Ovary (tissue), 9 donors: ENCODE measurements around the gene FAM171A1. TPM values are rescaled to one million over a fixed set of nuclear protein-coding genes. Genes with fewer than 3 reads are reported as not detected.

ENCODE experiments used
- DNase-seq, 5 donors: peaks; one replicate each; pipeline ENCODE4 v3.0.0-alpha.2; 2019 to 2020
- H3K27ac ChIP-seq, 2 donors: fragments of 200-600 bp; one replicate each; pipeline versions ENCODE4 v1.5.1 to v1.8.0; 2019 to 2022
- H3K27me3 ChIP-seq: fragments of 200-600 bp; one replicate; pipeline ENCODE4 v1.8.0; 2022
- H3K36me3 ChIP-seq: fragments of 200-600 bp; sonication (generic); one replicate; pipeline ENCODE4 v1.5.1; 2019
- H3K4me1 ChIP-seq: one replicate; pipeline ENCODE4 v1.8.1; 2013; ENCODE audit warnings: mild to moderate bottlenecking, moderate library complexity; ENCODE audit not compliant: insufficient read depth
- H3K4me3 ChIP-seq: fragments of 200-600 bp; sonication (generic); one replicate; pipeline ENCODE4 v1.5.1; 2017
- H3K9me3 ChIP-seq, 2 donors: fragments of 200-600 bp in 1 of 2; sonication (generic) in 1 of 2; one replicate each; pipeline versions ENCODE4 v1.5.1 to v1.8.1; 2013 to 2019; ENCODE audit warnings: mild to moderate bottlenecking in 1 of 2, moderate library complexity in 1 of 2
- CTCF ChIP-seq, 3 donors: fragments of 450-650 bp in 2 of 3; fragments of 200-600 bp in 1 of 3; IDR thresholded peaks; one replicate each; pipeline versions ENCODE4 v1.5.1 to v1.8.0; 2016 to 2022; ENCODE audit warnings: antibody characterized with exemption in 3 of 3, mild to moderate bottlenecking in 1 of 3
- EP300 ChIP-seq: sonication (generic); formaldehyde crosslinking; IDR thresholded peaks from one replicate; pipeline ENCODE4 v1.6.1; 2017; ENCODE audit warnings: antibody characterized with exemption
- POLR2A ChIP-seq: fragments of 450-650 bp; IDR thresholded peaks from one replicate; pipeline ENCODE4 v1.6.1; 2017; ENCODE audit warnings: antibody characterized with exemption, mild to moderate bottlenecking, moderate library complexity
- WGBS, 3 donors: extraction: QIAGEN DNeasy Blood & Tissue Kit in 1 of 3; methylation state at CpG; one replicate each; pipeline versions ENCODE4 v1.1.5 to v1.1.7; 2013 to 2017; 5-methylcytosine and 5-hydroxymethylcytosine counted together
- intact Hi-C, 4 donors: fragments of 100-400 bp; cut with DNase I; formaldehyde crosslinking; loops; one replicate each; pipeline versions ENCODE4 v1.11.0 to v1.15.1; 2022 to 2023
- polyA plus RNA-seq, 2 donors: library from polyadenylated mRNA; stranded (reverse); fragments of 200-250 nt in 1 of 2; fragments of 350-450 nt in 1 of 2; fragmentation: Illumina TruSeq in 1 of 2; extraction: RNeasy Lipid Tissue Mini Kit (QIAGEN cat#74804) in 1 of 2; gene quantifications; one replicate each; pipeline ENCODE4 v1.2.3, GENCODE V29; 2013 to 2014
- total RNA-seq, 7 donors: library from RNA; depleted of rRNA in 2 of 7; stranded (reverse); fragments of >200 nt in 2 of 7; fragmentation: NEBNext Ultra II Directional in 3 of 7; extraction: Animal tissue kit (Norgen Biotek cat#: 25700) in 3 of 7; gene quantifications; one replicate each; pipeline versions ENCODE4 v1.1.0 to v1.2.4, GENCODE V29; 2016 to 2023
- donor health status: DM: no; HTN: no; CAD: no; lungs with moderate emphysema.
- donor health status: DM: no; HTN: no; CAD: no.
- donor health status: Bipolar disorder and iron deficiency.
- donor health status: DM: yes; HTN: yes; CAD: no.
- donor health status: DM: no; HTN: no; CAD: no.
- donor health status: DM: yes; HTN: yes; CAD: no.

Gene FAM171A1
- total and polyA plus RNA-seq, 9 donors: 9.1 to 29.1 (median 23.7) TPM

DNA sequence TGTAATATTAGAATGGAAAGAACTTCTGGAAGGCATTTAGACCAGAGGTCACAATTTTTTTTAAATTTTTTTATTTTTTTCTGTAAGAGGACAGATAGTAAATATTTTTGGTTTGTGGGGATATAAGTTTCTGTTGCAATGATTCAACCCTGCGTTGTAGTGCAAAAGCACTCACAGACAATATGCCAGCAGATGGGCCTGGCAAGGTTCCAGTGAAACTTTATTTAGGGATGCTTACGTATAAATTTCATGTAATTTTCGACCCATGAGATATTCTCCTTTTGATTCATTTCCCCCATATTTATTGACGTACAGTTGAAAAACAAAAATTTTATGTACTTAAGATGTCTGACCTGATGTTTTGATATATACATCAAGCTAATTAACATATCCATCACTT, 129.8 kb downstream of the FAM171A1 start:
- no peaks in the 10 kb centered on the region for H3K36me3 ChIP-seq
- H3K27me3 ChIP-seq: no peaks in the 10 kb centered on the region
- intact Hi-C loops: loop anchor here in 1 of 4 donors (10.0 kb wide), 1 partner anchor 483 kb away; no protein-coding TSS in a partner anchor
- no peak for DNase-seq
- 89% methylated on average over 4 of the region's 4 CpGs for WGBS, 3 donors
- TF ChIP-seq POLR2A (no peak), EP300 (no peak), CTCF (IDR thresholded peaks at IDR 0.05) (no peak)
- H3K9me3 ChIP-seq: peaks cover 0 to 3% of the 10 kb centered on the region in 2 donors
- no peak overlapping the region for H3K4me3 ChIP-seq
- no peak overlapping the region for H3K27ac ChIP-seq
- no peaks in the 10 kb centered on the region for H3K4me1 ChIP-seq

- Histone ChIP-seq H3K36me3 (no peaks in the 10 kb centered on the region), H3K27me3 (no peaks in the 10 kb centered on the region), H3K9me3 (peaks cover 0 to 3% of the 10 kb centered on the region in 2 donors), H3K4me3 (no peak overlapping the region), H3K4me1 (no peaks in the 10 kb centered on the region), H3K27ac (no peak overlapping the region)
- no peak for DNase-seq
- 92% methylated on average over 12 of the region's 12 CpGs for WGBS, 3 donors
- intact Hi-C loops: no loop called here
- TF ChIP-seq EP300: no peak
- TF ChIP-seq CTCF (IDR thresholded peaks at IDR 0.05): no peak
- TF ChIP-seq POLR2A: no peak
Measured at GRCh38 chr10:15238555-15239335, 132.3 kb downstream of the FAM171A1 start.

- Histone ChIP-seq H3K4me3 (no peak overlapping the region), H3K27me3 (no peaks in the 10 kb centered on the region), H3K36me3 (no peaks in the 10 kb centered on the region), H3K27ac (no peak overlapping the region), H3K9me3 (peaks cover 0 to under 1% of the 10 kb centered on the region in 2 donors), H3K4me1 (no peaks in the 10 kb centered on the region)
- intact Hi-C loops: no loop called here
- WGBS, 3 donors: 57 to 65% (median 62%) methylated on average over 5 of the region's 5 CpGs
- no peak for TF ChIP-seq POLR2A
- no peak for TF ChIP-seq EP300
- TF ChIP-seq CTCF (IDR thresholded peaks at IDR 0.05): no peak
- no peak for DNase-seq
Measured at GRCh38 chr10:15237351-15237750, 133.7 kb downstream of the FAM171A1 start.

DNA sequence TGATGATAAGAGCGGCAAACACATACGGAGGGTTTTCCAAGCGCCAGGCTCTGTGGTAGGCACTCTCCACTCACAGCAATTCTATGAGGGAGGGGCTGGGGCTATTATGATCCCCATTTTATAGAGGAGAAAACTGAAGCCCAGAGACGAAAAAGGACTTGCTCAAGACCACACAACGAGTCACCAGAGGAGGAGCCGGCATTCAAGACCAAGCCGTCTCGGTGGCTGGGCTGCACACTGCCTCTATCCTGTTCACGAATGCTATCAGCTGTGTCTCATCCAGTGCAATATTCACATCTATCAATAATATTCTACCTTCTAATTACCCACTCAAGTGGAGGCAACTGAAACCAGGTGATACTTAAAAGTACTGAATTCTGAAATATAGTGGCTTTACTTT, 134.7 kb downstream of the FAM171A1 start:
- Histone ChIP-seq H3K27me3 (no peaks in the 10 kb centered on the region), H3K4me1 (no peaks in the 10 kb centered on the region), H3K4me3 (no peak overlapping the region), H3K27ac (no peak overlapping the region), H3K9me3 (no peaks in the 10 kb centered on the region), H3K36me3 (no peaks in the 10 kb centered on the region)
- DNase-seq: no peak
- intact Hi-C loops: no loop called here
- WGBS, 3 donors: 93 to 96% (median 95%) methylated on average over 9 of the region's 9 CpGs
- no peak for TF ChIP-seq CTCF (IDR thresholded peaks at IDR 0.05)
